Measurements from ENCODE around the gene HLA-DRB1.

- no peak for TF ChIP-seq CTCF (IDR thresholded peaks at IDR 0.05)
- no peak for TF ChIP-seq EP300 (IDR thresholded peaks at IDR 0.05)
- no peak for TF ChIP-seq POLR2AphosphoS5 (IDR thresholded peaks at IDR 0.05)
- no peak for TF ChIP-seq POLR2A (IDR thresholded peaks at IDR 0.05; ENCODE audit: low read depth)
These were observed 22.7 kb downstream of the HLA-DRB1 start for GRCh38 chr6:32566957-32567356.

Measured in esophagus muscularis mucosa (tissue), 4 donors.